ENCODE results near the gene WNT7A. TPM values are rescaled to one million over a fixed set of nuclear protein-coding genes. Genes with fewer than 3 reads are reported as not detected.
"Not testable (repeated sequence)": the region's sequence is repeated elsewhere in the genome, so short reads cannot be mapped to it uniquely, and the experiment has no call there.

WNT7A gene
- total RNA-seq, 1 donor from 2014 or later: not detected

DNA sequence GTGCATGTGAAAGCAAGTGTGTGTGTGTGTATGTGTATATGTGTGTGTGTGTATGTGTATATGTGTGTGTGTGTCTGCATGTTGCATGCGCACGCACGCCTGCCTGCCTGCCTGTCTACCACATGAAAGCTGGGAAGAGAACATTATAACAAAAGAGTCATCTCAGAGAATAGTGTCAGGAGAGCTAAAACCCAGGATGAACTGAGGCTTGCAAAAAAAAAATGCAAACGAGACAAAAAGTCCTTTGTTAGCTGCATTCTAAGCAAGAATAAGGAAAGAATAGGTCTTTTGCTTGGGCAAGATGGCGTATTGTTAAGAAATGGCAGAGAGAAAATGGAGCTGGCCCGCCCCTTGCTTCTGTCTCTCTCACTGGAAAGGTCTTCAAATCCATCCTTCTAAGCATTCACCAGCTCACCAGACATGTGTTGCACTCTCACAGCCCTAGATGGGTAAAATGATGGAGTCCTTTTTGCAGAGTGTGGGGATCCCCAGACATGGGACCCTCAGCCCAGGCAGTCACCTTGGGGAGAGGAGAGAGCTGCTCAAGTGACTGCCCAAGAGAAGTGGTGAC, 16.4 kb downstream of the WNT7A start:
- Mint-ChIP-seq H3K9me3 (ENCODE audit: unreplicated experiment) (no peaks in the 10 kb centered on the region), H3K27ac (ENCODE audit: unreplicated experiment) (no peak overlapping the region), H3K4me3 (ENCODE audit: unreplicated experiment) (no peak overlapping the region), H3K4me1 (ENCODE audit: unreplicated experiment) (no peaks in the 10 kb centered on the region), H3K27me3 (ENCODE audit: unreplicated experiment) (peaks cover 11% of the 10 kb centered on the region), H3K36me3 (ENCODE audit: low read depth, unreplicated experiment) (no peaks in the 10 kb centered on the region)
- TF ChIP-seq, protein P1, sequence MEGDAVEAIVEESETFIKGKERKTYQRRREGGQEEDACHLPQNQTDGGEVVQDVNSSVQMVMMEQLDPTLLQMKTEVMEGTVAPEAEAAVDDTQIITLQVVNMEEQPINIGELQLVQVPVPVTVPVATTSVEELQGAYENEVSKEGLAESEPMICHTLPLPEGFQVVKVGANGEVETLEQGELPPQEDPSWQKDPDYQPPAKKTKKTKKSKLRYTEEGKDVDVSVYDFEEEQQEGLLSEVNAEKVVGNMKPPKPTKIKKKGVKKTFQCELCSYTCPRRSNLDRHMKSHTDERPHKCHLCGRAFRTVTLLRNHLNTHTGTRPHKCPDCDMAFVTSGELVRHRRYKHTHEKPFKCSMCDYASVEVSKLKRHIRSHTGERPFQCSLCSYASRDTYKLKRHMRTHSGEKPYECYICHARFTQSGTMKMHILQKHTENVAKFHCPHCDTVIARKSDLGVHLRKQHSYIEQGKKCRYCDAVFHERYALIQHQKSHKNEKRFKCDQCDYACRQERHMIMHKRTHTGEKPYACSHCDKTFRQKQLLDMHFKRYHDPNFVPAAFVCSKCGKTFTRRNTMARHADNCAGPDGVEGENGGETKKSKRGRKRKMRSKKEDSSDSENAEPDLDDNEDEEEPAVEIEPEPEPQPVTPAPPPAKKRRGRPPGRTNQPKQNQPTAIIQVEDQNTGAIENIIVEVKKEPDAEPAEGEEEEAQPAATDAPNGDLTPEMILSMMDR (IDR thresholded peaks at IDR 0.05; ENCODE audit: unreplicated experiment): no peak
- DNase-seq (ENCODE audit: low spot score): no peak

DNA sequence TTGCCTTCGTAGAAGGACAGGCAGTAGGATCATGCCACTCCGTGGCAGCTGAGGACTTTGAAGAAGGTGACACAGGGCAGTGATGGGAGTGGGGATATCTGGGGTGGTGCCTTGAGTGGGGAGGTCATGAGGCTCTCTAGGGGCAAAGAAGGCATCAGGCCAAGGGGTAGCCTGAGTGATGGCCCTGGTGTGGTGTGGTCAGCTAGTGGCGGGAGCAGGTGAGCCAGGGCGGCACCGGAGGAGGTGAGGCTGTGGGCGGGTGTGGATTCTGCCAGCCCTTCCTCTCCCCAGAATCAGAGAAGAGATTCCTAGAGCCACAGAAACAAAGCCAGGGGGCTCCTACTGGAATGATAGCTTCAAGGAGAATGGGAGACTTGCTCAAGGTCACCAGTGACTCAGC, 18.4 kb downstream of the WNT7A start:
- H3K4me1 Mint-ChIP-seq (ENCODE audit: unreplicated experiment): no peaks in the 10 kb centered on the region
- TF ChIP-seq, protein P1 (IDR thresholded peaks at IDR 0.05; ENCODE audit: unreplicated experiment): no peak
- H3K4me3 Mint-ChIP-seq (ENCODE audit: unreplicated experiment): no peak overlapping the region
- peaks cover 8% of the 10 kb centered on the region for H3K27me3 Mint-ChIP-seq (ENCODE audit: unreplicated experiment)
- H3K27ac Mint-ChIP-seq (ENCODE audit: unreplicated experiment): no peak overlapping the region
- DNase-seq (ENCODE audit: low spot score): no peak
- no peaks in the 10 kb centered on the region for H3K9me3 Mint-ChIP-seq (ENCODE audit: unreplicated experiment)
- no peaks in the 10 kb centered on the region for H3K36me3 Mint-ChIP-seq (ENCODE audit: low read depth, unreplicated experiment)

GRCh38 chr3:13860001-13860400, 19.9 kb downstream of the WNT7A start:
- TF ChIP-seq, protein P1 (IDR thresholded peaks at IDR 0.05; ENCODE audit: unreplicated experiment): no peak
- no peaks in the 10 kb centered on the region for H3K4me1 Mint-ChIP-seq (ENCODE audit: unreplicated experiment)
- DNase-seq (ENCODE audit: low spot score): no peak
- H3K9me3 Mint-ChIP-seq (ENCODE audit: unreplicated experiment): no peaks in the 10 kb centered on the region
- H3K27me3 Mint-ChIP-seq (ENCODE audit: unreplicated experiment): peaks cover 6% of the 10 kb centered on the region
- no peak overlapping the region for H3K4me3 Mint-ChIP-seq (ENCODE audit: unreplicated experiment)
- H3K36me3 Mint-ChIP-seq (ENCODE audit: low read depth, unreplicated experiment): no peaks in the 10 kb centered on the region
- H3K27ac Mint-ChIP-seq (ENCODE audit: unreplicated experiment): no peak overlapping the region

DNA sequence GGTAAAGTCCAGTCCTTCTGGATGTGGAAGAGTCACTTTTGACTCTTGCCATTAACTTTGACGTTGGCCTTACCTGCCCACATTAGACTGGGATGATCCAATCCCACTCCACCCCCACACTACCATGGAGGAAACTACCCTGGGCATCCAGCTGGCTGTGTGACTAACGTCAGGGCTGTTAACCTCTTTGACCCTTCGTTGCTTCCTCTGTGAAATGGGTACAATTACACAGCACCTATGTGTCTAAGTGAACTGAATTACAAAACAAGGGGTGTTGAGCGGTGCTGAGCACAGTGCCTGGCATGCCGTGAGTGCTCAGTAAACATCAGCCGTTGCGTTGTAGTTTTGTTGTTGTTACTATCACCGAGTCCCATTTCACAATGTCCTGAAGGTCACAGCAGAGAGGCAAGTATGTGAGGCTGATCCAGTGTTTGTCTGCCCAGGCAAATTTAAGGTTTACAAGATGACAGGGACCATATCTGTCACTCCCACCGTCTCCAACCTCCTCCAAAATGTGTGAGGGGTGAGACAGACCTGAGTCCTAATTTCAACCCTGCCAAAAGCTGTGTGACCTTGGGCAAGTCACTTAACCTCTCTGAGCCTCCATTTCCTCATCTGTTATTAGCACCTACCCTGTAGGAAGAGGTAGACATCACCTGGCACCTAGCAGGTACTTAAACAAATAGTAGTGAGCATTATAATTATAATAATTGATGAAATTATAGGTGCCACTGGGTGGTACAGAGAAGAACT, 20.9 kb downstream of the WNT7A start:
- no peaks in the 10 kb centered on the region for H3K4me1 Mint-ChIP-seq (ENCODE audit: unreplicated experiment)
- no peak overlapping the region for H3K4me3 Mint-ChIP-seq (ENCODE audit: unreplicated experiment)
- no peak for DNase-seq (ENCODE audit: low spot score)
- H3K36me3 Mint-ChIP-seq (ENCODE audit: low read depth, unreplicated experiment): no peaks in the 10 kb centered on the region
- TF ChIP-seq, protein P1 (IDR thresholded peaks at IDR 0.05; ENCODE audit: unreplicated experiment): no peak
- H3K9me3 Mint-ChIP-seq (ENCODE audit: unreplicated experiment): no peaks in the 10 kb centered on the region
- H3K27ac Mint-ChIP-seq (ENCODE audit: unreplicated experiment): no peak overlapping the region
- peaks cover 6% of the 10 kb centered on the region for H3K27me3 Mint-ChIP-seq (ENCODE audit: unreplicated experiment)

- Mint-ChIP-seq H3K9me3 (ENCODE audit: unreplicated experiment) (no peaks in the 10 kb centered on the region), H3K36me3 (ENCODE audit: low read depth, unreplicated experiment) (no peaks in the 10 kb centered on the region), H3K27ac (ENCODE audit: unreplicated experiment) (no peak overlapping the region), H3K4me3 (ENCODE audit: unreplicated experiment) (no peak overlapping the region), H3K27me3 (ENCODE audit: unreplicated experiment) (peaks cover 4% of the 10 kb centered on the region), H3K4me1 (ENCODE audit: unreplicated experiment) (no peaks in the 10 kb centered on the region)
- DNase-seq (ENCODE audit: low spot score): no peak
- TF ChIP-seq, protein P1 (IDR thresholded peaks at IDR 0.05; ENCODE audit: unreplicated experiment): no peak
These were observed 22.0 kb downstream of the WNT7A start for GRCh38 chr3:13857702-13858380.

GRCh38 chr3:13856628-13857027, 23.2 kb downstream of the WNT7A start:
- H3K27me3 Mint-ChIP-seq (ENCODE audit: unreplicated experiment); H3K4me3 Mint-ChIP-seq (ENCODE audit: unreplicated experiment); H3K36me3 Mint-ChIP-seq (ENCODE audit: low read depth, unreplicated experiment); H3K9me3 Mint-ChIP-seq (ENCODE audit: unreplicated experiment); DNase-seq (ENCODE audit: low spot score); H3K4me1 Mint-ChIP-seq (ENCODE audit: unreplicated experiment); H3K27ac Mint-ChIP-seq (ENCODE audit: unreplicated experiment): not testable (repeated sequence)

Measured in endothelial cell (in vitro differentiated cells).